Upper lobe of left lung (tissue), 4 donors: Measurements from ENCODE around the gene C15orf61.

ENCODE experiments used
- POLR2A ChIP-seq, 4 donors: fragments of 450-650 bp; IDR thresholded peaks; one replicate each; pipeline ENCODE4 v1.5.1; 2016 to 2017; ENCODE audit warnings: antibody characterized with exemption in 4 of 4, mild to moderate bottlenecking in 2 of 4
- POLR2AphosphoS5 ChIP-seq, 2 donors: sonication (generic); formaldehyde crosslinking; IDR thresholded peaks; one replicate each; pipeline ENCODE4 v1.5.1; 2017; ENCODE audit warnings: antibody characterized with exemption in 2 of 2

GRCh38 chr15:67504056-67504455 lies 16.9 kb upstream of the C15orf61 start:
- TF ChIP-seq POLR2A (IDR thresholded peaks at IDR 0.05) (no peak), POLR2AphosphoS5 (IDR thresholded peaks at IDR 0.05) (no peak)
